ENCODE measurements around the gene YIPF6. TPM values are rescaled to one million over a fixed set of nuclear protein-coding genes. Genes with fewer than 3 reads are reported as not detected.

YIPF6 gene
- polyA plus RNA-seq, 1 experiment: 14.7 TPM

DNA sequence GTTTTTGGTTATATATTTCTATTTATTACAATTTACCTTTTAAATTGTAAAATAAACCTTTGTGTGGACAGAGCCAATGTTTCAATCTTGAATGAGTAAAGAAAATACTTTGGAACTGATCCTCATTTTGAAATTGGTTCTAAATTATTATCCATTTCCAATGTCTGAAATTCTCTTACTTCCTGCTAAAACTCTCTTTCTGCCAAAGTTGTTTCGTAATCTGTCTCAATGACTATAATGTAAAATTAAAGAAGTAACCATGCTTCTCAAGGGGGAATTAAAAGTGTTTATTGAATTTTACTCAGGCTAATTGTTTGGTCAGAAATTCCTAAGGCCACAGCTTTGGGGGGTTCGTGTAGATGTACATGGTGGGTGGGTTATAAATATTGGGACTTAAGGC, 34.8 kb downstream of the YIPF6 start:
- ChIA-PET POLR2A (no interaction called here), CTCF (interaction anchor here (0.7 kb wide), 1 partner anchor 175 kb away, joined by 6 read pairs; no protein-coding TSS in a partner anchor)
- Histone ChIP-seq H3K36me3 (ENCODE audit: control insufficient read depth, insufficient read depth, low read length) (peaks cover 2% of the 10 kb centered on the region), H3K27me3 (ENCODE audit: control insufficient read depth, insufficient read depth, low read length) (no peaks in the 10 kb centered on the region), H3K4me3 (ENCODE audit: low read depth, low read length) (no peak overlapping the region)
- no peak for DNase-seq (ENCODE audit: low read depth)
- TF ChIP-seq, protein P1, sequence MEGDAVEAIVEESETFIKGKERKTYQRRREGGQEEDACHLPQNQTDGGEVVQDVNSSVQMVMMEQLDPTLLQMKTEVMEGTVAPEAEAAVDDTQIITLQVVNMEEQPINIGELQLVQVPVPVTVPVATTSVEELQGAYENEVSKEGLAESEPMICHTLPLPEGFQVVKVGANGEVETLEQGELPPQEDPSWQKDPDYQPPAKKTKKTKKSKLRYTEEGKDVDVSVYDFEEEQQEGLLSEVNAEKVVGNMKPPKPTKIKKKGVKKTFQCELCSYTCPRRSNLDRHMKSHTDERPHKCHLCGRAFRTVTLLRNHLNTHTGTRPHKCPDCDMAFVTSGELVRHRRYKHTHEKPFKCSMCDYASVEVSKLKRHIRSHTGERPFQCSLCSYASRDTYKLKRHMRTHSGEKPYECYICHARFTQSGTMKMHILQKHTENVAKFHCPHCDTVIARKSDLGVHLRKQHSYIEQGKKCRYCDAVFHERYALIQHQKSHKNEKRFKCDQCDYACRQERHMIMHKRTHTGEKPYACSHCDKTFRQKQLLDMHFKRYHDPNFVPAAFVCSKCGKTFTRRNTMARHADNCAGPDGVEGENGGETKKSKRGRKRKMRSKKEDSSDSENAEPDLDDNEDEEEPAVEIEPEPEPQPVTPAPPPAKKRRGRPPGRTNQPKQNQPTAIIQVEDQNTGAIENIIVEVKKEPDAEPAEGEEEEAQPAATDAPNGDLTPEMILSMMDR (IDR thresholded peaks at IDR 0.05; ENCODE audit: insufficient read depth, low read depth, low read length): no peak

DNA sequence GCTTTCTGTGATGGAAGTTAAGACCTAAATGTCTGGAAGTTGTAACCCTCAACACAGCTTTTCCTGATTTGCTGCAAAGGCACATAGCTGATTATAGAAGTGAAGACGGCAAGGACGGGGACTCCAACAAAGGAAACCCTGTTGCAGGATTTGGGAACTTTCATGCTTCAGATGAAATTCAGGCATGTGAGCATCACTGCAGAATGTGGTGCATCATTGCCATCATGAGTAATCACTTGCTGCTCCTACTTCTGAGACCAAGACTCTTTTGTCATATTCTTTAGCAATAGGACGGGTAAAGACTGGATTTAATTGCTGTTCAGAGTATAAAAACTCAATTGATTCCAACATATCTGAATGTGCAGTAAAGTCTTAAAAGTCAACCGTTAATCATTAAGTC, 35.8 kb downstream of the YIPF6 start:
- ChIA-PET POLR2A (no interaction called here), CTCF (no interaction called here)
- Histone ChIP-seq H3K27me3 (ENCODE audit: control insufficient read depth, insufficient read depth, low read length) (no peaks in the 10 kb centered on the region), H3K36me3 (ENCODE audit: control insufficient read depth, insufficient read depth, low read length) (peaks cover 2% of the 10 kb centered on the region), H3K4me3 (ENCODE audit: low read depth, low read length) (no peak overlapping the region)
- TF ChIP-seq, protein P1 (IDR thresholded peaks at IDR 0.05; ENCODE audit: insufficient read depth, low read depth, low read length): no peak
- DNase-seq (ENCODE audit: low read depth): no peak

DNA sequence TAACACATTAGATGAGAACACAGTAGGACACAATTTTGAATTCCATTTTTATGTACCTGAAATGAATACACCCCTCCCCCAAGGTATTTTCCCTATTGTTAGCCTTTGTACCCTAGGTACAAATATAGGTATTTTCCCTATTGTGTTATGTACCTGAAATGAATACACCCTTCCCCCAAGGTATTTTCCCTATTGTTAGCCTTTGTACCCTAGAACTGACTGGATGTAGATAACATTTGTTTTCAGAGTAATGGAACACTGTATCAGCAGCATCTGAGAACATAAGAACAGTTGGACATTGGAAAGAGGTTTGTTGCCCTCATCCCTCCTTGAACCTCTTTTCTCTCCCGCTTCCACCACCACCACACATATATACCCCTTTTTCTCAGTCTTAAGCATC, 37.6 kb downstream of the YIPF6 start:
- POLR2A ChIA-PET: no interaction called here

DNA sequence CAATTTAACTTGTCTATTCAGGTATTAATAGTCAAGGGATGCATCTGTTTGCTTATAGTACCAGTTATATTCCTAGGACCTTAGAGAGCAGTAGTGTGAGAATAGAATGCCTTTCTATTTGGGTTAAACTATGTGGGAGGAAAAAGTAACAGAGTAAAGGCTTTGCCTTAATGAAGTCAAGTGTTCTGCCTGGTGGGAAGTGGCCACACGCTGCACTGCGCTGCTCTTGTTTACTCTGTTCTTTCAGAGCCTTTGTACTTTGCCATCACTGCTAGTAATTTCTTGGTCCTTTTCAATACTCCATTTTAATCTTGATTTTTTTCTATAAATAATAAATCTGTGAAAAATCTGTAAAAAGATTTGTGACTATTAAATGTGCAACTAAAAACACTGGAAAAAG, 38.0 kb downstream of the YIPF6 start:
- ChIA-PET CTCF (no interaction called here), POLR2A (no interaction called here)
- TF ChIP-seq, protein P1 (IDR thresholded peaks at IDR 0.05; ENCODE audit: insufficient read depth, low read depth, low read length): no peak
- DNase-seq (ENCODE audit: low read depth): no peak
- no peak overlapping the region for H3K4me3 ChIP-seq (ENCODE audit: low read depth, low read length)
- no peaks in the 10 kb centered on the region for H3K36me3 ChIP-seq (ENCODE audit: control insufficient read depth, insufficient read depth, low read length)
- no peaks in the 10 kb centered on the region for H3K27me3 ChIP-seq (ENCODE audit: control insufficient read depth, insufficient read depth, low read length)

More for the DNA sequence above, 37.6 kb downstream of the YIPF6 start:
- CTCF ChIA-PET: no interaction called here
- DNase-seq (ENCODE audit: low read depth): no peak
- Histone ChIP-seq H3K36me3 (ENCODE audit: control insufficient read depth, insufficient read depth, low read length) (no peaks in the 10 kb centered on the region), H3K4me3 (ENCODE audit: low read depth, low read length) (no peak overlapping the region), H3K27me3 (ENCODE audit: control insufficient read depth, insufficient read depth, low read length) (no peaks in the 10 kb centered on the region)
- TF ChIP-seq, protein P1 (IDR thresholded peaks at IDR 0.05; ENCODE audit: insufficient read depth, low read depth, low read length): no peak

DNA sequence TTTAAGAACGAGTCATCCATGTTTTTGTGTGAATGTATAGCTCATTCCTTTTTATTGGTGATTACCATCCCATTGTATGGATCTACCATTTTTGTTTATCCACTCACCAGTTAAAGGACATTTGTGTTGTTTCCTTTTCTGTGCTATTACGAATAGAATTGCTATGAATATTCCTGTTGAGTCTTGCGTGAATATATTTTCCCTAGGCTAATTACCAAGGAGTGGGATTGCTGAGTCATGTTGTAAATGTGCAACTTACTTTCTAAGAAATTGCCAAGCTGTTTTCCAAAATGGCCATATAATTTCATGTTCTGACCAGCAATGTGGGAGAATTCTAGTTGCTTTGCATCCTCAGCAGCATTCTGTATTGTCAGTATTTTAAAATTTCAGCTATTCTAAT, 51.3 kb downstream of the YIPF6 start:
- CTCF ChIA-PET: no interaction called here
- Histone ChIP-seq H3K36me3 (ENCODE audit: control insufficient read depth, insufficient read depth, low read length) (no peaks in the 10 kb centered on the region), H3K27me3 (ENCODE audit: control insufficient read depth, insufficient read depth, low read length) (no peaks in the 10 kb centered on the region), H3K4me3 (ENCODE audit: low read depth, low read length) (no peak overlapping the region)
- TF ChIP-seq, protein P1 (IDR thresholded peaks at IDR 0.05; ENCODE audit: insufficient read depth, low read depth, low read length): no peak
- DNase-seq (ENCODE audit: low read depth): no peak
- POLR2A ChIA-PET: no interaction called here
